CD14-positive monocyte (primary cell): Measurements from ENCODE around the gene RYR3. TPM values are rescaled to one million over a fixed set of nuclear protein-coding genes. Genes with fewer than 3 reads are reported as not detected.

Experiments
- DNase-seq, 3 donors: peaks; one replicate each; pipeline ENCODE4 v3.0.0-alpha.2; 2011 to 2022
- H2AFZ ChIP-seq: 2 replicates; pipeline ENCODE4 v1.6.0; 2012; ENCODE audit warnings: mild to moderate bottlenecking, low read depth, low read length, inconsistent platforms; ENCODE audit not compliant: insufficient read depth, poor library complexity, severe bottlenecking
- H3K27ac ChIP-seq, 2 donors: 1 replicate in 1 of 2; 2 replicates in 1 of 2; pipeline ENCODE4 v1.5.1; 2012 to 2013; ENCODE audit warnings: low read length in 2 of 2, control low read depth in 1 of 2, inconsistent platforms in 1 of 2, low read depth in 1 of 2, mild to moderate bottlenecking in 1 of 2
- H3K27me3 ChIP-seq, 2 donors: one replicate each; pipeline versions ENCODE4 v1.6.0 to v1.6.1; 2011 to 2013; ENCODE audit warnings: low read length in 2 of 2; ENCODE audit not compliant: control insufficient read depth in 2 of 2, insufficient read depth in 2 of 2
- H3K36me3 ChIP-seq, 2 donors: replicated peaks in 1 of 2; 1 replicate in 1 of 2; 2 replicates in 1 of 2; pipeline versions ENCODE4 v1.5.1 to v1.6.1; 2012 to 2013; ENCODE audit warnings: low read length in 2 of 2, control low read depth in 1 of 2, inconsistent platforms in 1 of 2, mild to moderate bottlenecking in 1 of 2; ENCODE audit not compliant: insufficient read depth in 2 of 2, control insufficient read depth in 1 of 2
- H3K4me1 ChIP-seq, 2 donors: 1 replicate in 1 of 2; 2 replicates in 1 of 2; pipeline versions ENCODE4 v1.5.1 to v1.6.1; 2012 to 2013; ENCODE audit warnings: low read length in 2 of 2, control low read depth in 1 of 2, inconsistent platforms in 1 of 2, mild to moderate bottlenecking in 1 of 2, moderate library complexity in 1 of 2; ENCODE audit not compliant: insufficient read depth in 2 of 2, control insufficient read depth in 1 of 2
- H3K4me2 ChIP-seq: replicated peaks from 2 replicates; pipeline ENCODE3; 2012; ENCODE audit warnings: low read length, moderate library complexity, mild to moderate bottlenecking; ENCODE audit not compliant: poor library complexity, severe bottlenecking; ENCODE audit errors: extremely low read depth
- H3K4me3 ChIP-seq, 3 experiments: fragments of 200-600 bp in 1 of 3; sonication (generic) in 1 of 3; replicated peaks in 1 of 3; 1 replicate in 2 of 3; 2 replicates in 1 of 3; pipeline ENCODE4 v1.5.1; 2011 to 2013; ENCODE audit warnings: low read length in 3 of 3, mild to moderate bottlenecking in 3 of 3, control low read depth in 2 of 3, low read depth in 2 of 3, inconsistent platforms in 1 of 3, moderate library complexity in 1 of 3
- H3K79me2 ChIP-seq: 2 replicates; pipeline ENCODE4 v1.6.0; 2012; ENCODE audit warnings: mild to moderate bottlenecking, control low read depth, inconsistent platforms, low read length, moderate library complexity; ENCODE audit not compliant: insufficient read depth
- H3K9ac ChIP-seq: 2 replicates; pipeline ENCODE4 v1.6.0; 2017; ENCODE audit warnings: low read length, mild to moderate bottlenecking; ENCODE audit not compliant: insufficient read depth, poor library complexity, severe bottlenecking
- H3K9me3 ChIP-seq, 2 donors: replicated peaks in 1 of 2; 1 replicate in 1 of 2; 2 replicates in 1 of 2; pipeline versions ENCODE4 v1.5.1 to v1.6.1; 2012 to 2013; ENCODE audit warnings: low read length in 2 of 2, control low read depth in 1 of 2; ENCODE audit not compliant: control insufficient read depth in 1 of 2, insufficient read depth in 1 of 2
- H4K20me1 ChIP-seq: 2 replicates; pipeline ENCODE4 v1.6.0; 2012; ENCODE audit warnings: mild to moderate bottlenecking, low read length, control low read depth, moderate library complexity; ENCODE audit not compliant: insufficient read depth
- H3K27ac Mint-ChIP-seq, 7 donors: one replicate each; pipeline ENCODE4 v1.8.0; 2020; ENCODE audit warnings: mild to moderate bottlenecking in 7 of 7, mixed read lengths in 7 of 7, moderate library complexity in 6 of 7, inconsistent platforms in 2 of 7
- H3K27me3 Mint-ChIP-seq, 3 donors: one replicate each; pipeline ENCODE4 v1.8.0; 2021 to 2022; ENCODE audit warnings: low read depth in 3 of 3, mild to moderate bottlenecking in 3 of 3, mixed read lengths in 3 of 3, moderate library complexity in 3 of 3, inconsistent platforms in 1 of 3
- H3K36me3 Mint-ChIP-seq, 2 donors: one replicate each; pipeline ENCODE4 v1.8.0; 2020; ENCODE audit warnings: mixed read lengths in 2 of 2, inconsistent platforms in 1 of 2, mild to moderate bottlenecking in 1 of 2
- H3K4me1 Mint-ChIP-seq: one replicate; pipeline ENCODE4 v1.8.0; 2020; ENCODE audit warnings: mild to moderate bottlenecking, mixed read lengths
- H3K4me3 Mint-ChIP-seq, 2 donors: one replicate each; pipeline ENCODE4 v1.8.0; 2020; ENCODE audit warnings: mild to moderate bottlenecking in 2 of 2, mixed read lengths in 2 of 2, moderate library complexity in 1 of 2
- H3K9me3 Mint-ChIP-seq, 7 donors: one replicate each; pipeline ENCODE4 v1.8.0; 2020 to 2022; ENCODE audit warnings: mixed read lengths in 7 of 7, mild to moderate bottlenecking in 6 of 7, moderate library complexity in 6 of 7, inconsistent platforms in 2 of 7
- WGBS: methylation state at CpG from one replicate; pipeline ENCODE4 v1.1.5; 2013; ENCODE audit warnings: missing lambda C conversion rate; ENCODE audit not compliant: insufficient coverage; 5-methylcytosine and 5-hydroxymethylcytosine counted together
- intact Hi-C, 2 donors: fragments of 100-400 bp; cut with micrococcal nuclease; formaldehyde crosslinking; loops; one replicate each; pipeline versions ENCODE4 v1.15.0 to v1.15.1; 2023
- polyA plus RNA-seq, 3 donors: library from polyadenylated mRNA; depleted of rRNA in 1 of 3; unstranded in 2 of 3; stranded (reverse) in 1 of 3; fragments of 300-500 nt in 2 of 3; fragments of >200 nt in 1 of 3; fragmentation: Illumina TruSeq in 2 of 3; gene quantifications; 1 replicate in 2 of 3; 2 replicates in 1 of 3; pipeline ENCODE4 v1.2.3, GENCODE V29; 2012 to 2021
- TF ChIP-seq, protein P1 (sequence below): fragments of 200-600 bp; IDR thresholded peaks from one replicate; pipeline ENCODE4 v1.8.0; 2022; ENCODE audit warnings: antibody characterized with exemption, mild to moderate bottlenecking

Gene RYR3
- polyA plus RNA-seq, 3 donors = not detected

DNA sequence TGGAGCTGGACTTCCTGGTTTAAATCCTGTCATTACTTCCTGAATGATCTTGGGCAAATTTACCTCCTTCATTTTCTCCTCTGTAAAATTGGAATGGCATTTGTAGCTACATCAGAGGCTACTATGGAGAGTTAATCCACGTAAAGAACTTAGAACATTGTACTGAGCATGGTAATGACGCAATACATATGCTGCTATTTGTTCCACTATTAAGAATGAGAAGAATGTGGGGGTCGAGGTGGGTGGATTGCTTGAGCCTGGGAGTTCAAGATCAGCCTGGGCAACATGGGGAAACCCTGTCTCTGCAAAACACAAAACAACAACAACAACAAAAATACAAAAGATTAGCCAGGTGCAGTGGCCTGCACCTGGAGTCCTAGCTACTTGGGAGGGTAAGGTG lies 250.6 kb downstream of the RYR3 start:
- H3K9me3 Mint-ChIP-seq = peaks cover 0 to 7% (median 0%) of the 10 kb centered on the region in 7 donors
- no peak for DNase-seq
- Histone ChIP-seq H3K4me1 (no peaks in the 10 kb centered on the region), H3K9ac (no peak overlapping the region), H3K4me2 (no peak overlapping the region), H2AFZ (no peak overlapping the region), H3K36me3 (no peaks in the 10 kb centered on the region), H3K79me2 (no peaks in the 10 kb centered on the region), H3K27ac (no peak overlapping the region), H3K4me3 (no peak overlapping the region), H4K20me1 (no peaks in the 10 kb centered on the region), H3K9me3 (no peaks in the 10 kb centered on the region), H3K27me3 (no peaks in the 10 kb centered on the region)
- peaks cover 0 to 2% (median 0%) of the 10 kb centered on the region in 3 donors for H3K27me3 Mint-ChIP-seq
- WGBS = 92% methylated on average over 2 of the region's 3 CpGs
- no peaks in the 10 kb centered on the region for H3K36me3 Mint-ChIP-seq
- H3K27ac Mint-ChIP-seq = no peak overlapping the region
- intact Hi-C loops = no loop called here
- H3K4me1 Mint-ChIP-seq = no peaks in the 10 kb centered on the region
- H3K4me3 Mint-ChIP-seq = no peak overlapping the region
- TF ChIP-seq, protein P1, sequence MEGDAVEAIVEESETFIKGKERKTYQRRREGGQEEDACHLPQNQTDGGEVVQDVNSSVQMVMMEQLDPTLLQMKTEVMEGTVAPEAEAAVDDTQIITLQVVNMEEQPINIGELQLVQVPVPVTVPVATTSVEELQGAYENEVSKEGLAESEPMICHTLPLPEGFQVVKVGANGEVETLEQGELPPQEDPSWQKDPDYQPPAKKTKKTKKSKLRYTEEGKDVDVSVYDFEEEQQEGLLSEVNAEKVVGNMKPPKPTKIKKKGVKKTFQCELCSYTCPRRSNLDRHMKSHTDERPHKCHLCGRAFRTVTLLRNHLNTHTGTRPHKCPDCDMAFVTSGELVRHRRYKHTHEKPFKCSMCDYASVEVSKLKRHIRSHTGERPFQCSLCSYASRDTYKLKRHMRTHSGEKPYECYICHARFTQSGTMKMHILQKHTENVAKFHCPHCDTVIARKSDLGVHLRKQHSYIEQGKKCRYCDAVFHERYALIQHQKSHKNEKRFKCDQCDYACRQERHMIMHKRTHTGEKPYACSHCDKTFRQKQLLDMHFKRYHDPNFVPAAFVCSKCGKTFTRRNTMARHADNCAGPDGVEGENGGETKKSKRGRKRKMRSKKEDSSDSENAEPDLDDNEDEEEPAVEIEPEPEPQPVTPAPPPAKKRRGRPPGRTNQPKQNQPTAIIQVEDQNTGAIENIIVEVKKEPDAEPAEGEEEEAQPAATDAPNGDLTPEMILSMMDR = no peak

DNA sequence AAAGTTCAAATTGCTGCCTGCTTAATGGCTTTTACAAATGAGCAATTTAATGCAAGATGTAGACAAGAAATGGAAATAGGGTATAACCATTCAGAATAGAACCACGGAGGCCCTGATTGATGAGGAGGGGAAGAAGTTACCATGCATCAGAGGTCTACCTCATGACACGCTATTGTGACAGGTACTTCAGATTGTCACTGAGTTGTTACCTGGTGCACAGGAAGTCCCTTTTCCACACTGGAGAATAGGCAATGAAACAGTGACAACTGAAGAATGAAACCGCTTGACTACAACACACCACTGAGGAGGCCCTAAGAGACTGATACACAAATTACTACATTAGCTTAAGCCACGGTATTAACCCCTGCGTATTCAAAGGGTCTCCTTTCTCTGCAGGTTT lies 251.2 kb downstream of the RYR3 start:
- Histone ChIP-seq H3K27ac (no peak overlapping the region), H3K79me2 (no peaks in the 10 kb centered on the region), H3K27me3 (no peaks in the 10 kb centered on the region), H2AFZ (no peak overlapping the region), H4K20me1 (no peaks in the 10 kb centered on the region), H3K4me3 (no peak overlapping the region), H3K9me3 (no peaks in the 10 kb centered on the region), H3K36me3 (no peaks in the 10 kb centered on the region), H3K9ac (no peak overlapping the region), H3K4me1 (no peaks in the 10 kb centered on the region), H3K4me2 (no peak overlapping the region)
- Mint-ChIP-seq H3K27me3 (peaks cover 0 to 2% (median 0%) of the 10 kb centered on the region in 3 donors), H3K9me3 (peaks cover 0 to 8% (median 1%) of the 10 kb centered on the region in 7 donors), H3K4me1 (no peaks in the 10 kb centered on the region), H3K27ac (no peak overlapping the region), H3K4me3 (no peak overlapping the region), H3K36me3 (no peaks in the 10 kb centered on the region)
- DNase-seq = no peak
- TF ChIP-seq, protein P1 = no peak
- intact Hi-C loops = no loop called here
- WGBS = 100% methylated on average over 1 of the region's 5 CpGs
